HCT116 (cell line): Measurements from ENCODE around the gene TMEM258. TPM values are rescaled to one million over a fixed set of nuclear protein-coding genes. Genes with fewer than 3 reads are reported as not detected.
A peak's percentile ranks its signal among the peaks of the same experiment; 100 is the strongest.

Experiments
- ATAC-seq: fragments of 200-7000 bp; cut with Tn5 transposase; 2 replicates; pipeline ENCODE4 v1.9.1; 2020; ENCODE audit warnings: mild to moderate bottlenecking, moderate library complexity
- BruUV-seq: library from RNA; stranded (reverse); fragments of 400-500 nt; replicated peaks from 2 replicates; lab custom pipeline; 2021; lab: Mats Ljungman, UMichigan
- CTCF ChIA-PET: fragments of 300-600 bp; sonication (Branson Sonifier 250); formaldehyde crosslinking; loops from one replicate; lab custom pipeline; 2021; ENCODE audit warnings: antibody characterized with exemption; lab: Charles Lee
- POLR2A ChIA-PET: fragments of 300-600, 350-600 bp; sonication (Branson Sonifier 250); formaldehyde crosslinking; loops from one replicate; lab custom pipeline; 2021; ENCODE audit warnings: antibody characterized with exemption; lab: Charles Lee
- RAD21 ChIA-PET, 2 experiments: fragments of 300-600 bp; sonication (Branson Sonifier 250); formaldehyde crosslinking; loops; one replicate each; lab custom pipeline; 2023; ENCODE audit warnings: low total read pairs in 2 of 2; ENCODE audit not compliant: uncharacterized antibody in 2 of 2, unreplicated experiment in 2 of 2, low non-redundant PET in 1 of 2; lab: Charles Lee
- DNase-seq: peaks from one replicate; pipeline ENCODE4 v3.0.0-alpha.2; 2010; ENCODE audit warnings: low read depth, low spot score
- H2AFZ ChIP-seq: fragments of 200-600 bp; shearing (Covaris generic), sonication (generic); 2 replicates; pipeline ENCODE4 v1.6.1; 2017; ENCODE audit warnings: low read depth, mixed run types, mixed read lengths, antibody characterized with exemption, low read length; ENCODE audit not compliant: poor library complexity, severe bottlenecking
- H3K27ac ChIP-seq: 2 replicates; pipeline ENCODE4 v1.5.1; 2012; ENCODE audit warnings: low read depth, low read length
- H3K27me3 ChIP-seq: fragments of 200-600 bp; sonication (generic); 2 replicates; pipeline ENCODE4 v1.6.1; 2016; ENCODE audit warnings: mixed run types, low read length, mixed read lengths; ENCODE audit not compliant: insufficient read depth
- H3K36me3 ChIP-seq, 2 experiments: fragments of 200-500 bp in 1 of 2; fragments of 200-600 bp in 1 of 2; sonication (Bioruptor generic) in 1 of 2; sonication (generic) in 1 of 2; 2 replicates each; pipeline versions ENCODE4 v1.5.1 to v1.6.1; 2014 to 2016; ENCODE audit warnings: low read length in 2 of 2, inconsistent platforms in 1 of 2, mixed read lengths in 1 of 2, mixed run types in 1 of 2; ENCODE audit not compliant: insufficient read depth in 2 of 2, control insufficient read depth in 1 of 2
- H3K4me1 ChIP-seq, 2 experiments: fragments of 200-600 bp in 1 of 2; sonication (generic) in 1 of 2; 2 replicates each; pipeline versions ENCODE4 v1.5.1 to v1.6.1; 2012 to 2017; ENCODE audit warnings: low read length in 2 of 2, inconsistent platforms in 1 of 2, mild to moderate bottlenecking in 1 of 2, mixed read lengths in 1 of 2, mixed run types in 1 of 2, moderate library complexity in 1 of 2; ENCODE audit not compliant: insufficient read depth in 2 of 2, control insufficient read depth in 1 of 2
- H3K4me2 ChIP-seq: fragments of 200-600 bp; sonication (generic); 2 replicates; pipeline ENCODE4 v1.6.1; 2017; ENCODE audit warnings: mixed run types, low read length, mixed read lengths
- H3K4me3 ChIP-seq, 2 experiments: fragments of 200-600 bp in 1 of 2; sonication (generic) in 1 of 2; replicated peaks in 1 of 2; 2 replicates each; pipeline ENCODE4 v1.5.1; 2011 to 2016; ENCODE audit warnings: low read length in 2 of 2, control low read depth in 1 of 2, low read depth in 1 of 2, mild to moderate bottlenecking in 1 of 2, mixed read lengths in 1 of 2, mixed run types in 1 of 2
- H3K79me2 ChIP-seq: fragments of 200-600 bp; sonication (generic); 2 replicates; pipeline ENCODE4 v1.6.1; 2017; ENCODE audit warnings: mild to moderate bottlenecking, mixed run types, low read length, moderate library complexity, mixed read lengths; ENCODE audit not compliant: insufficient read depth
- H3K9ac ChIP-seq: fragments of 200-600 bp; sonication (generic); 2 replicates; pipeline ENCODE4 v1.6.1; 2016; ENCODE audit warnings: low read length, mixed read lengths
- H3K9me2 ChIP-seq: fragments of 200-600 bp; sonication (generic), shearing (Covaris generic); 2 replicates; pipeline ENCODE4 v1.6.1; 2017; ENCODE audit warnings: mixed run types, mild to moderate bottlenecking, moderate library complexity; ENCODE audit not compliant: insufficient read depth
- H3K9me3 ChIP-seq, 2 experiments: fragments of 200-500 bp in 1 of 2; fragments of 200-600 bp in 1 of 2; sonication (Bioruptor generic) in 1 of 2; sonication (generic) in 1 of 2; 2 replicates each; pipeline ENCODE4 v1.6.1; 2014 to 2017; ENCODE audit warnings: low read length in 2 of 2, mixed read lengths in 2 of 2, inconsistent platforms in 1 of 2, low read depth in 1 of 2, mild to moderate bottlenecking in 1 of 2, mixed run types in 1 of 2, moderate library complexity in 1 of 2; ENCODE audit not compliant: control insufficient read depth in 1 of 2, insufficient read depth in 1 of 2
- H4K20me1 ChIP-seq: fragments of 200-600 bp; sonication (generic), shearing (Covaris generic); 2 replicates; pipeline ENCODE4 v1.6.1; 2017; ENCODE audit warnings: mixed run types, mild to moderate bottlenecking, moderate library complexity; ENCODE audit not compliant: insufficient read depth
- CBX3 ChIP-seq: IDR thresholded peaks from 2 replicates; pipeline ENCODE4 v1.6.1; 2012; ENCODE audit warnings: low read depth
- CEBPB ChIP-seq: IDR thresholded peaks from 2 replicates; pipeline ENCODE4 v1.6.1; 2012; ENCODE audit warnings: low read depth
- EGR1 ChIP-seq: IDR thresholded peaks from 2 replicates; pipeline ENCODE4 v1.6.1; 2012; ENCODE audit warnings: low read depth
- ELF1 ChIP-seq: IDR thresholded peaks from 2 replicates; pipeline ENCODE4 v1.6.1; 2012; ENCODE audit warnings: low read depth, borderline replicate concordance
- EZH2 ChIP-seq: fragments of 200-600 bp; sonication (generic); IDR thresholded peaks from 2 replicates; pipeline ENCODE4 v1.6.1; 2017; ENCODE audit warnings: antibody characterized with exemption, mixed run types
- EZH2phosphoT487 ChIP-seq: fragments of 200-600 bp; IDR thresholded peaks from 2 replicates; pipeline ENCODE4 v1.6.1; 2018; ENCODE audit warnings: antibody characterized with exemption, borderline replicate concordance
- FOSL1 ChIP-seq: IDR thresholded peaks from 2 replicates; pipeline ENCODE4 v1.6.1; 2012; ENCODE audit warnings: low read depth
- JUND ChIP-seq: IDR thresholded peaks from 2 replicates; pipeline ENCODE4 v1.6.1; 2012
- POLR2AphosphoS5 ChIP-seq: IDR thresholded peaks from 2 replicates; pipeline ENCODE4 v1.6.1; 2011; ENCODE audit warnings: mild to moderate bottlenecking, low read depth, low read length, moderate library complexity
- RAD21 ChIP-seq: IDR thresholded peaks from 2 replicates; pipeline ENCODE4 v1.6.1; 2012; ENCODE audit warnings: low read depth, mild to moderate bottlenecking
- SIN3A ChIP-seq: IDR thresholded peaks from 2 replicates; pipeline ENCODE4 v1.6.1; 2012; ENCODE audit warnings: low read depth
- SP1 ChIP-seq: IDR thresholded peaks from 2 replicates; pipeline ENCODE4 v1.6.1; 2012; ENCODE audit warnings: low read depth
- SRF ChIP-seq: IDR thresholded peaks from 2 replicates; pipeline ENCODE4 v1.6.1; 2012; ENCODE audit warnings: low read depth
- TCF7L2 ChIP-seq: IDR thresholded peaks from 2 replicates; pipeline ENCODE4 v1.7.0; 2011; ENCODE audit warnings: borderline replicate concordance, inconsistent platforms; ENCODE audit not compliant: insufficient read depth, insufficient read length; ENCODE audit errors: extremely low read depth
- YY1 ChIP-seq: IDR thresholded peaks from 2 replicates; pipeline ENCODE4 v1.6.1; 2011; ENCODE audit warnings: low read length, low read depth, moderate library complexity, mild to moderate bottlenecking; ENCODE audit not compliant: insufficient replicate concordance; ENCODE audit errors: extremely low read depth
- intact Hi-C: fragments of 100-400 bp; cut with micrococcal nuclease; formaldehyde crosslinking; loops from 2 replicates; pipeline ENCODE4 v1.10.0; 2022
- total RNA-seq: library from RNA; stranded (reverse); gene quantifications from one replicate; pipeline ENCODE4 v1.2.1, GENCODE V29; 2021; ENCODE audit not compliant: unreplicated experiment
- TF ChIP-seq, protein P1 (sequence below): IDR thresholded peaks from 2 replicates; pipeline ENCODE4 v1.6.1; 2012
- TF ChIP-seq, protein P2 (sequence below): IDR thresholded peaks from 2 replicates; pipeline ENCODE4 v1.6.1; 2011; ENCODE audit warnings: mild to moderate bottlenecking, low read length, moderate library complexity; ENCODE audit not compliant: insufficient replicate concordance; ENCODE audit errors: extremely low read depth
- TF ChIP-seq, protein P3 (sequence below), 3 experiments: fragments of 200-600 bp in 1 of 3; sonication (generic) in 1 of 3; IDR thresholded peaks in 2 of 3; conservative IDR thresholded peaks in 1 of 3; 2 replicates each; pipeline ENCODE4 v1.5.1; 2012 to 2017; ENCODE audit warnings: low read depth in 2 of 3, low read length in 2 of 3, antibody characterized with exemption in 1 of 3, borderline replicate concordance in 1 of 3, control low read depth in 1 of 3, mild to moderate bottlenecking in 1 of 3, mixed read lengths in 1 of 3, mixed run types in 1 of 3, moderate library complexity in 1 of 3; ENCODE audit not compliant: insufficient read depth in 1 of 3
- TF ChIP-seq, protein P4 (sequence below): IDR thresholded peaks from 2 replicates; pipeline ENCODE4 v1.6.1; 2012

The TMEM258 gene
- total RNA-seq, 1 experiment from 2014 or later = 160 TPM

DNA sequence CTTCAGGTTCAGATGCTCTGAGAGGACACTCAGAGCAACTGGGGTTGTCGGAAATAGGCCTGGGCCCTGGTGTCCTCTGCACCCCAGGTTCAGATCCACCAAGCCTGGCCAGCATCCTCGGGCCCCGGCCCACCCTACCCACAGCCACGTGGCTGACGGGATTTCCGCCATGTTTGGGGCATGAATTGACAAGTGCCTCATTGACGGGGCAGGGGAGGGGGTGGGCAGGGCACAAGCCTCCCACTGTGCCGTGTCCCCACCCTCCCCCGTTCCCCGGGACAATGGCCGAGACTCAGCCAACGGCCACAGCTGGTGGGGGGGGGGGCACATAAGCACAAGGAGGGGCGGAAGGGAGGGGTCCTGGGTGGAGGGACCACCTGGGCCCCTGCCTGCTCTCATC lies 31.5 kb downstream of the TMEM258 start:
- H3K4me3 ChIP-seq = no peak overlapping the region
- peak overlapping the region; percentile 54 for H3K4me2 ChIP-seq
- intact Hi-C loops = no loop called here
- peaks cover 29 to 64% of the 10 kb centered on the region in 2 experiments for H3K4me1 ChIP-seq
- H3K9me3 ChIP-seq = no peaks in the 10 kb centered on the region
- H2AFZ ChIP-seq = no peak overlapping the region
- H3K9me2 ChIP-seq = no peaks in the 10 kb centered on the region
- no peak overlapping the region for H3K27ac ChIP-seq
- H3K36me3 ChIP-seq = no peaks in the 10 kb centered on the region
- peaks cover 42% of the 10 kb centered on the region; the same call in 1 of the 2 replicates for H3K79me2 ChIP-seq
- ChIA-PET CTCF (interaction anchor here (1.4 to 1.6 kb wide), 3 partner anchors 10 to 13 kb away, joined by 3 to 6 read pairs (median 4); no protein-coding TSS in a partner anchor), POLR2A (no interaction called here), RAD21 (no interaction called here)
- H4K20me1 ChIP-seq = no peaks in the 10 kb centered on the region
- ATAC-seq (no peak), DNase-seq (no peak)
- H3K9ac ChIP-seq = no peak overlapping the region
- no peaks in the 10 kb centered on the region for H3K27me3 ChIP-seq
- BruUV-seq = no TSS peak
- TF ChIP-seq SP1 (no peak), CBX3 (no peak), SRF (no peak), YY1 (no peak), ELF1 (no peak), SIN3A (no peak), EZH2phosphoT487 (no peak), EZH2 (no peak), JUND (no peak), TCF7L2 (no peak), POLR2AphosphoS5 (no peak), RAD21 (no peak), FOSL1 (no peak), CEBPB (no peak), EGR1 (no peak)
- TF ChIP-seq, protein P1, sequence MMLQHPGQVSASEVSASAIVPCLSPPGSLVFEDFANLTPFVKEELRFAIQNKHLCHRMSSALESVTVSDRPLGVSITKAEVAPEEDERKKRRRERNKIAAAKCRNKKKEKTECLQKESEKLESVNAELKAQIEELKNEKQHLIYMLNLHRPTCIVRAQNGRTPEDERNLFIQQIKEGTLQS = no peak
- TF ChIP-seq, protein P2, sequence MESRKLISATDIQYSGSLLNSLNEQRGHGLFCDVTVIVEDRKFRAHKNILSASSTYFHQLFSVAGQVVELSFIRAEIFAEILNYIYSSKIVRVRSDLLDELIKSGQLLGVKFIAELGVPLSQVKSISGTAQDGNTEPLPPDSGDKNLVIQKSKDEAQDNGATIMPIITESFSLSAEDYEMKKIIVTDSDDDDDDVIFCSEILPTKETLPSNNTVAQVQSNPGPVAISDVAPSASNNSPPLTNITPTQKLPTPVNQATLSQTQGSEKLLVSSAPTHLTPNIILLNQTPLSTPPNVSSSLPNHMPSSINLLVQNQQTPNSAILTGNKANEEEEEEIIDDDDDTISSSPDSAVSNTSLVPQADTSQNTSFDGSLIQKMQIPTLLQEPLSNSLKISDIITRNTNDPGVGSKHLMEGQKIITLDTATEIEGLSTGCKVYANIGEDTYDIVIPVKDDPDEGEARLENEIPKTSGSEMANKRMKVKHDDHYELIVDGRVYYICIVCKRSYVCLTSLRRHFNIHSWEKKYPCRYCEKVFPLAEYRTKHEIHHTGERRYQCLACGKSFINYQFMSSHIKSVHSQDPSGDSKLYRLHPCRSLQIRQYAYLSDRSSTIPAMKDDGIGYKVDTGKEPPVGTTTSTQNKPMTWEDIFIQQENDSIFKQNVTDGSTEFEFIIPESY = no peak
- TF ChIP-seq, protein P3, sequence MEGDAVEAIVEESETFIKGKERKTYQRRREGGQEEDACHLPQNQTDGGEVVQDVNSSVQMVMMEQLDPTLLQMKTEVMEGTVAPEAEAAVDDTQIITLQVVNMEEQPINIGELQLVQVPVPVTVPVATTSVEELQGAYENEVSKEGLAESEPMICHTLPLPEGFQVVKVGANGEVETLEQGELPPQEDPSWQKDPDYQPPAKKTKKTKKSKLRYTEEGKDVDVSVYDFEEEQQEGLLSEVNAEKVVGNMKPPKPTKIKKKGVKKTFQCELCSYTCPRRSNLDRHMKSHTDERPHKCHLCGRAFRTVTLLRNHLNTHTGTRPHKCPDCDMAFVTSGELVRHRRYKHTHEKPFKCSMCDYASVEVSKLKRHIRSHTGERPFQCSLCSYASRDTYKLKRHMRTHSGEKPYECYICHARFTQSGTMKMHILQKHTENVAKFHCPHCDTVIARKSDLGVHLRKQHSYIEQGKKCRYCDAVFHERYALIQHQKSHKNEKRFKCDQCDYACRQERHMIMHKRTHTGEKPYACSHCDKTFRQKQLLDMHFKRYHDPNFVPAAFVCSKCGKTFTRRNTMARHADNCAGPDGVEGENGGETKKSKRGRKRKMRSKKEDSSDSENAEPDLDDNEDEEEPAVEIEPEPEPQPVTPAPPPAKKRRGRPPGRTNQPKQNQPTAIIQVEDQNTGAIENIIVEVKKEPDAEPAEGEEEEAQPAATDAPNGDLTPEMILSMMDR (IDR thresholded peaks at IDR 0.05 in 2 of 3, conservative IDR thresholded peaks at IDR 0.05 in 1 of 3; ENCODE audit: borderline replicate concordance in 1 of 3, insufficient read depth in 1 of 3, low read depth in 2 of 3, low read length in 2 of 3) = no peak
- TF ChIP-seq, protein P4, sequence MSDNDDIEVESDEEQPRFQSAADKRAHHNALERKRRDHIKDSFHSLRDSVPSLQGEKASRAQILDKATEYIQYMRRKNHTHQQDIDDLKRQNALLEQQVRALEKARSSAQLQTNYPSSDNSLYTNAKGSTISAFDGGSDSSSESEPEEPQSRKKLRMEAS = no peak
